22Rv1 (cell line): ENCODE data around the gene CEBPE.

Experiments used
- H3K27ac ChIP-seq: fragments of 450-650 bp; 2 replicates; pipeline ENCODE4 v1.5.1; 2017
- CTCF ChIP-seq: fragments of 450-650 bp; IDR thresholded peaks from 2 replicates; pipeline ENCODE4 v1.5.1; 2017; ENCODE audit warnings: mild to moderate bottlenecking
- ZFX ChIP-seq: fragments of 450-650 bp; IDR thresholded peaks from 2 replicates; pipeline ENCODE4 v1.6.1; 2017; ENCODE audit warnings: antibody characterized with exemption, borderline replicate concordance

The CEBPE gene

GRCh38 chr14:23143911-23144310 is 24.9 kb upstream of the CEBPE start:
- H3K27ac ChIP-seq, result no peak overlapping the region
- TF ChIP-seq CTCF (no peak), ZFX (no peak)

GRCh38 chr14:23142826-23143225 is 23.8 kb upstream of the CEBPE start:
- TF ChIP-seq CTCF (no peak), ZFX (no peak)

GRCh38 chr14:23141706-23142444 is 22.8 kb upstream of the CEBPE start:
- H3K27ac ChIP-seq, result no peak overlapping the region

More at GRCh38 chr14:23142826-23143225, 23.8 kb upstream of the CEBPE start:
- H3K27ac ChIP-seq, result no peak overlapping the region

GRCh38 chr14:23140371-23140770 is 21.3 kb upstream of the CEBPE start:
- no peak for TF ChIP-seq CTCF
- no peak for TF ChIP-seq ZFX
- H3K27ac ChIP-seq, result no peak overlapping the region

More at GRCh38 chr14:23141706-23142444, 22.8 kb upstream of the CEBPE start:
- TF ChIP-seq ZFX (no peak), CTCF (no peak)

GRCh38 chr14:23139874-23140273 is 20.8 kb upstream of the CEBPE start:
- TF ChIP-seq ZFX (no peak), CTCF (no peak)
- H3K27ac ChIP-seq, result no peak overlapping the region

- TF ChIP-seq ZFX, result no peak
- no peak overlapping the region for H3K27ac ChIP-seq
Measured at GRCh38 chr14:23137813-23138535, 18.9 kb upstream of the CEBPE start.

GRCh38 chr14:23137192-23137812 is 18.2 kb upstream of the CEBPE start:
- no peak for TF ChIP-seq ZFX
- TF ChIP-seq CTCF, result no peak
- H3K27ac ChIP-seq, result no peak overlapping the region
